Stomach (tissue), 4 donors: ENCODE data around the gene CLEC1A.

Experiments
- CTCF ChIP-seq, 7 experiments: fragments of 450-650 bp in 4 of 7; fragments of 200-600 bp in 3 of 7; sonication (generic) in 3 of 7; IDR thresholded peaks; one replicate each; pipeline ENCODE4 v1.5.1; 2016 to 2019; ENCODE audit warnings: antibody characterized with exemption in 7 of 7, control low read depth in 2 of 7, mild to moderate bottlenecking in 1 of 7
- POLR2AphosphoS5 ChIP-seq, 3 donors: sonication (generic); formaldehyde crosslinking; IDR thresholded peaks; one replicate each; pipeline ENCODE4 v1.6.1; 2016; ENCODE audit warnings: antibody characterized with exemption in 3 of 3

- no peak for TF ChIP-seq CTCF (IDR thresholded peaks at IDR 0.05)
- TF ChIP-seq POLR2AphosphoS5 (IDR thresholded peaks at IDR 0.05), result no peak
These were observed 26.7 kb downstream of the CLEC1A start for GRCh38 chr12:10072131-10072530.
